WI38 (cell line): ENCODE results near the gene CHIC2.
A peak's percentile ranks its signal among the peaks of the same experiment; 100 is the strongest.
"Not testable (repeated sequence)": the region's sequence is repeated elsewhere in the genome, so short reads cannot be mapped to it uniquely, and the experiment has no call there.

Experiments used
- H3K4me3 ChIP-seq: 2 replicates; pipeline ENCODE4 v1.5.1; 2011; ENCODE audit warnings: low read depth, mild to moderate bottlenecking, control low read depth, low read length
- CTCF ChIP-seq: IDR thresholded peaks from 2 replicates; pipeline ENCODE4 v1.5.1; 2012; ENCODE audit warnings: low read depth, mild to moderate bottlenecking, control low read depth, low read length

The CHIC2 gene

GRCh38 chr4:54064317-54065111 lies at the start of gene CHIC2:
Gene CHIC2 (minus strand): TSS chr4:54064605. CDS start chr4:54064300, 305 bp downstream.
- H3K4me3 ChIP-seq: peak within 1 kb of the TSS; percentile 99
- no peak for TF ChIP-seq CTCF

DNA sequence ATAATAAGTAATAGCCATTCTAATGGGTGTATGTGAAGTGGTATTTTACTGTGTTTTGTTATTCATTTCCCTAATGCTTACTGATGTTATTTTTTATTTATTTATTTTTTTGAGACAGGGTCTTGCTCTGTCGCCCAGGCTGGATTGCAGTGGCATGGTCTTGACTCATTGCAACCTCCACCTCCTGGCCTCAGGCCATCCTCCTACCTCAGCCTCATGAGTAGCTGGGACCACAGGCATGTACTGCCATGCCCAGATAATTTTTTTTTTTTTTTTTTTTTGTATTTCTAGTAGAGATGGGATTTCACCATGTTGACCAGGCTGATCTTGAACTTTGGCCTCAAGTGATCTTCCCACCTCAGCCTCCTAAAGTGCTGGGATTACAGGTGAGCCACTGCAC lies 48.8 kb upstream of the CHIC2 start:
- not testable (repeated sequence) for H3K4me3 ChIP-seq

DNA sequence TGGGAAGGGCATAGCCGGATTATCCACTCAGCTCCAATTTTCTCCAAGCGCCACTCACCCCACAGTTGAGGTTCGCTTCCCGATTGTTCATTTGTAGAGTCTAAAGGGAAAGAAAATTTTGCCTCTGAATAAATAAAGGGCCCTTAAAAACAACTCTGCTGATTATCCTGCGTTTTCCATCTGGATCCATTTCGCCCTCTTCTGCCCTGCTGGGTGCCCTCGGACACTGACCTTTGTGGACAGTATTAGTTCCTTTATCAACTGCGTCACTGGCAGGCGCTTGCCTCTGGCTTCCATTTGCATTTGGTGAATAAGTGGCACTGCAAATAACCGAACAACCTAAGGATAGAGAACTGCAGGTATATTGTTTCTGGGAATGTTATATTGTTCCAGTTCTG lies 45.6 kb upstream of the CHIC2 start:
- TF ChIP-seq CTCF: no peak
- H3K4me3 ChIP-seq: no peak overlapping the region

- TF ChIP-seq CTCF: no peak
- H3K4me3 ChIP-seq: no peak overlapping the region
These were observed 45.0 kb upstream of the CHIC2 start for GRCh38 chr4:54109241-54110018.

GRCh38 chr4:54107951-54108748 lies 43.7 kb upstream of the CHIC2 start:
- TF ChIP-seq CTCF: no peak
- no peak overlapping the region for H3K4me3 ChIP-seq

- no peak overlapping the region for H3K4me3 ChIP-seq
- TF ChIP-seq CTCF: no peak
These were observed 40.5 kb upstream of the CHIC2 start for GRCh38 chr4:54104907-54105306.

DNA sequence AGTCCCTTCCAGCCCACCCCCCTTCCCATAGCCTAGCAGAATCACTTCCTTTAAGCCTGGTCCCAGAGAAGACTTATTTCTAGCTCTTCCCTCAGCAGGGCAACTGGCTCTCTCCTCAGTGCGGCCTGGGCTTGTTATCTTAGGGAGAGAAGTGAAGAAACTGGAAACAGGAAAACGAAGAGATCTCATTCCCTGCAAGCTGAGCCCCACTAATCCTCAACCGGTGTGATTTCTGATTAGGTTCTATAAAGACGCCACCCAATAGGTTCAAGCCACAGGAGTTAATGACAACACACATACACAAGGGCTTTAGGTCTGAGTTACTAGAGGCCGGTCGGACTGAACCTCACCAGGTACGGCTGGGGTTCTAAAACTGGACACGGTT lies 38.8 kb upstream of the CHIC2 start:
- no peak overlapping the region for H3K4me3 ChIP-seq
- no peak for TF ChIP-seq CTCF
